ENCODE data around the gene VPS37B.

VPS37B gene

DNA sequence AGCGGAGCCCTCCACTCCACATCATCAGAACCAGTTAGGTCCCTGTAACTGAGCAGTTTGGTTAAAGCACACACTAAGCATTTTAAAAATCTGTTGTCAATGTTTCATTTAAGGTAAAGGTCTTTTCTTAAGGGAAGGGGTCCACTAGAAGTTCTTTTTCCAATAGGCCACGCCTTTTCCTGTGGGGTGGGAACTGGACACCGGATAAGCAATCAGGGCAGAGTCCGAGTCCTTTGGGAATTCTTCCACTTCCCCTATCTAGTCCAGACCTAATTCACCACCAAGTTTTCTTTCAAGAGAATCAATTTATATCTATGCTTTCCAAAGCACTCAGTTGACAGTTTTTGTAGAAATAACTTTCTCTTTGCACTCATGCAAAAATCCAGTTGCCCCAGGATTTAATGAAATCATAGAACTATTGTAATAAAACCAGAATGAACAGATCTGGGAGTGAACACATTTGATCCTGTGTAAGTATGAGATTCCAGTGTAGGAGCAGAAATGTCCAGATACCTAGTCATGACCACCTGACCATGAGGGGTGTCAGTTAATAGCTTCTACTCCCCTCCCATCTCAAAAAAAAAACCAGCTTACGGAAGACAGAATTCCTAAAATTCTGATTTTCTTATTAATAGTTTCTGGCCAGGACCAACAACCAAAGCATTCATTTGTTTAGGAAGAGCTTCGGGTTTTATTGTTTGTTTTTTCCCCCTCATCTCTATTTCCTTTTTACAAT lies 11.7 kb downstream of the VPS37B start:
- in situ Hi-C loops (cut with MboI; ENCODE audit: low sequenced_read_pairs) = no loop called here

DNA sequence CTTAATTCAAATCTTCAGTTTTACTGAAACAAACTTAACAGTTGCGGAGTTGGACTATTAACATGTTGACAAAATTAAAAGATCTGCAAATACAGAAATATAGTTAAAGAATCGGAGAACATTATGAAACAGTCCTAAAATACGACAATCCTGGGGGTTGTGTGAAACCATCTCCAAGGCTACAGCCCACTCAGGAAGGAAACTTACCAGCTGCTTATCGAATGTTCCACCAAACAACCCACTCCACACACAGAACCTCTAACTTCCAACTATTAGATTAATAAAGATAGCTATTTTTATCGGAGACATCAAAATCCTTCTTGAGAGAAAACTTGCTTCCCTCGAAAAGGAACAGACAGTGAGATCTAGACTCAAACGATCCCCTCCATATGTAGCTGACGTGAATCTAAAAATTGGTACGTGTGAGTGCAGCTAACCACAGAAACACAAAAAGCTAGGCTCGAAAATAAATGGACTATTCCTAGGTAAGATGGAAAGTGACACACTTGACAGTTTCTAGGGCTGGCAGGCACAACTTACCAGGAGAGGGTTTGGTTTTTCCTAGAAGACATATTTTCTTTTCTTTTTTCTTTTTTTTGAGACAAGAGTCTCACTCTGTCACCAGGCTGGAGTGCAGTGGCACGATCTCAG lies 12.9 kb downstream of the VPS37B start:
- in situ Hi-C loops (cut with MboI; ENCODE audit: low sequenced_read_pairs) = no loop called here

- in situ Hi-C loops (cut with MboI; ENCODE audit: low sequenced_read_pairs) = no loop called here
Measured at GRCh38 chr12:122880668-122881067, 15.3 kb downstream of the VPS37B start.

GRCh38 chr12:122880155-122880667 lies 15.7 kb downstream of the VPS37B start:
- in situ Hi-C loops (cut with MboI; ENCODE audit: low sequenced_read_pairs) = no loop called here

DNA sequence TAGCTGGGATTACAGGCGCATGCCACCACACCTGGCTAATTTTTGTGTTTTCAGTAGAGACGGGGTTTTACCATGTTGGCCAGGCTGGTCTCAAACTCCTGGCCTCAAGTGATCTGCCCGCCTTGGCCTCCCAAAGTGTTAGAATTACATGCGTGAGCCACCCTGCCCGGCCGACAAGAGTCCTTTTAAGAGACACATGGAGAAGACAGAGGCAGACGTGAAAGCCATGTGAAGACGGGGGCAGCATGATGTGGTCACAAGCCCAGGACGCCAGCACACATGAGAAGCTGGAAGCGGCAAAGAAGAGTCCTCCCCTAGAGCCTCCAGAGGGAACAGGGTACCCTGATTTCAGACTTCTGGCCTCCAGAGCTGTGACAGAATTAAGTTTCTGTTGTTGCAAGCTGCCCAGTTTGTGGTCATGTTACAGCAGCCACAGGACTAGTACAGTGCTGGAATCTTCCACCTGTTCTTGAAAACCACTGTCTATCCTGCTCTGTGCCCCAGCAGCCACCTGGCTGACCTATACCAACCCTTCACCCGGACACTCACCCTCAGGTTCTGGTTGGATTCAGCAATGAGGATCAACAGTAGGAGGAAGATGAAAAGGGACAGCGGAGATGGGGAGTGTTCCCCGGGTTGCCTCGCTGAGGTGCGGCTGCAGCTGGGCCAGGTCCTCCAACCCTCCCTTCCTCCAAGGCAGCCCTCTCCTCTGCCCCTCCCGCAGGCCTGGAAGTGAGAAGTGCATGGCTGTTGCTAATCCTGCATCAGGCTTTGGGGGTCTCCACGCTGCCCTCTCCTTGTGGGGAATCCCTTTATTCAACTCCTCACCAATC lies 16.9 kb downstream of the VPS37B start:
- in situ Hi-C loops (cut with MboI; ENCODE audit: low sequenced_read_pairs) = loop anchor here (10.0 kb wide), 1 partner anchor 76 kb away; no protein-coding TSS in a partner anchor

- in situ Hi-C loops (cut with MboI; ENCODE audit: low sequenced_read_pairs) = loop anchor here (10.0 kb wide), 1 partner anchor 78 kb away; no protein-coding TSS in a partner anchor
Measured at GRCh38 chr12:122876731-122877130, 19.2 kb downstream of the VPS37B start.

- in situ Hi-C loops (cut with MboI; ENCODE audit: low sequenced_read_pairs) = loop anchor here (10.0 kb wide), 1 partner anchor 79 kb away; no protein-coding TSS in a partner anchor
Measured at GRCh38 chr12:122876281-122876680, 19.6 kb downstream of the VPS37B start.

DNA sequence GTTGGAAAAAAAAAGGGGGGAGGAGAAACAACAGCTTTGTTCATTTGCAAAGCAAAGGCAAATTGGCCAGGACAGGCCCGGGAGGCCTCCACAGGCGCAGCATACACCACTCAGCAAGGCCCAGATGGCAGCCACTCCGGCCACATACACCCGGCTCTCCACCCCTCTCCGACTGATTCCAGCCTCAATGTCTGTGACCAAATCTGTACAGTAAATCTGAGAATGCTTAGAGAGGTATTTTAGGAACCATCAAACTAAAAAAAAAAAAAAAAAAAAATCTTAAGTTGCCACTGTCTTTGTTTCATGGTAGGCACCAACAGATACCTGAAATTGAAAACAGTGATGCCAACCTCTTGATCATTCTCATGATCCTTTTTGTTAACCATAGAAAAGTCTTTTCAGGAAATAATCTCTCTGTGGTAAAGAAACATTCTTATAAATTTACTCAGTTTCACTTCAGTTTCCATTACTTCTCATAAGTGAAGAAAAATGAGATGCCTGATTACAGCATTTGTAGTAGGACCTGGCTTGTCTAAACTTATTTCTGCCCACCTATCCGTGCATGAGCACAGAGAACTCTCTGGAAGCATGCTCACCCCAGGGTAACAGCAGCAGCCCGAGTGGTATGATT lies 20.2 kb downstream of the VPS37B start:
- in situ Hi-C loops (cut with MboI; ENCODE audit: low sequenced_read_pairs) = loop anchor here (10.0 kb wide), 1 partner anchor 79 kb away; no protein-coding TSS in a partner anchor

- in situ Hi-C loops (cut with MboI; ENCODE audit: low sequenced_read_pairs) = loop anchor here (10.0 kb wide), 1 partner anchor 81 kb away; no protein-coding TSS in a partner anchor
Measured at GRCh38 chr12:122874081-122874480, 21.8 kb downstream of the VPS37B start.

GRCh38 chr12:122873540-122873939 lies 22.4 kb downstream of the VPS37B start:
- in situ Hi-C loops (cut with MboI; ENCODE audit: low sequenced_read_pairs) = loop anchor here (10.0 kb wide), 1 partner anchor 81 kb away; no protein-coding TSS in a partner anchor

DNA sequence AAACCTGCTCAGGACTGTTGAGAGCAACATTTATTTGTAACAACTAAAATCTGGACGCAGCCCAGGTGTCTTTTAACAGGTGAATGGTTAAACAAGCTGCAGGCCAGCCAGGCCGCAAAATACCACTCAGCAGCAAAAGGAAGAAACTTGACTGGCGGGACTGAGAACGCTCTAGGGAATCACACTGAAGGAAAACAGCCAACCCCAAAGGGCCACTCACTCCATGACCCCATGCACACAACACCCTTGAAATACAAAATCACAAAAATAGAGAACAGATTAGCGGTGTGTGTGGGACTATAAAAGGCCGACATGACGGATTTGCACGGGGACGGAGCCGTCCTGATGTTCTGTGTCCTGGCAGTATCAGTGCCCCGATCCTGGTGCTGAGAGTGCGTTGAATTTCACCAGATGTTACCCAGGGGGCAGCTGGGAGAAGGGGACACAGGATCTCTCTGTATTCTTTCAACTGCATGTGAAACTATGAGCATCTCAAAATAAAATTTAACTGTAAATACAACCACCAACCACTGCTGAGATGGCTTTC lies 23.0 kb downstream of the VPS37B start:
- in situ Hi-C loops (cut with MboI; ENCODE audit: low sequenced_read_pairs) = loop anchor here (10.0 kb wide), 1 partner anchor 82 kb away; no protein-coding TSS in a partner anchor

- in situ Hi-C loops (cut with MboI; ENCODE audit: low sequenced_read_pairs) = loop anchor here (10.0 kb wide), 1 partner anchor 83 kb away; no protein-coding TSS in a partner anchor
Measured at GRCh38 chr12:122871851-122872780, 23.8 kb downstream of the VPS37B start.

DNA sequence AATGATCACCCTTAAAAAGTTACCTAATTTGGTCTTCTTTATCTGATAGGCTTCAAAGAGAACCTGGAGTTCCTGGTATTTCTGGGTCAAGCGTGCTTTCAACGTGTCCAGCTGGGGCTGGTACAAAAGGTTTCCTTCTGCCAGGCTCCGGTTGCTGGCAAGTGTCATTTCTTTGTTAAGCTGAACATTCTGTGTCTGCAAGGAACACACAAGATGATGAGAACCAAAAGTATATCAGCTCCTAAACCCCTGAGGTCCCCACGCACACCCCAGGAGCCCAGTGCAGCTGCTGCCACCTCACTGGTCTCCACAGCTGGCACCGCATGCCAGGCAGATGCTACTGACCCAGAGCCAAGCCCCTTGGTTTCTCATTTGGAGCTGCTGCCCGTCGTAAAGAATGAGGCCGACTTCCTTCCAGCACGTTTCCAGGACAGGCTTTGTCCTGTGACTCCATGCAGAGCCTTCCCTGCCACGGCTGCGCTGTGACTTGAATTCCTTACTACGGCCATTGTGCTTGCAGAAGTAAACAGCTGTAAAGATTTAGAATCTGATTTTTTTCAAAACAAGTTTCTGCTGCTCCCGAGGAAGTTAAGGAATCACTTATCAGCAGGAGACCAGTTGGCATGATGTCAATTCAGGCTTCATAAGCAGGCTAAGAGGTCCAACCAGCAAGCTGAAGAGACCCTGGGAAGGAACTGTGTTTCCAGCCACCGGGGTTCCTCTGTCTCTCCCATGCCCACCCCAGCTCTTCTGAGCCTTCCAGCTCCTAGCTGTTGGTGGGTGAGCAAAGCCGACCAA lies 24.9 kb downstream of the VPS37B start:
- in situ Hi-C loops (cut with MboI; ENCODE audit: low sequenced_read_pairs) = loop anchor here (10.0 kb wide), 1 partner anchor 84 kb away; no protein-coding TSS in a partner anchor

GRCh38 chr12:122870163-122870842 lies 25.6 kb downstream of the VPS37B start:
- in situ Hi-C loops (cut with MboI; ENCODE audit: low sequenced_read_pairs) = loop anchor here (10.0 kb wide), 1 partner anchor 84 kb away; no protein-coding TSS in a partner anchor

- in situ Hi-C loops (cut with MboI; ENCODE audit: low sequenced_read_pairs) = no loop called here
Measured at GRCh38 chr12:122869207-122869973, 26.5 kb downstream of the VPS37B start.

GRCh38 chr12:122868471-122869177 lies 27.3 kb downstream of the VPS37B start:
- in situ Hi-C loops (cut with MboI; ENCODE audit: low sequenced_read_pairs) = no loop called here
